ENCODE results near the gene IL17C. TPM values are rescaled to one million over a fixed set of nuclear protein-coding genes. Genes with fewer than 3 reads are reported as not detected.

IL17C gene
- total RNA-seq, 4 donors from 2014 or later: not detected

DNA sequence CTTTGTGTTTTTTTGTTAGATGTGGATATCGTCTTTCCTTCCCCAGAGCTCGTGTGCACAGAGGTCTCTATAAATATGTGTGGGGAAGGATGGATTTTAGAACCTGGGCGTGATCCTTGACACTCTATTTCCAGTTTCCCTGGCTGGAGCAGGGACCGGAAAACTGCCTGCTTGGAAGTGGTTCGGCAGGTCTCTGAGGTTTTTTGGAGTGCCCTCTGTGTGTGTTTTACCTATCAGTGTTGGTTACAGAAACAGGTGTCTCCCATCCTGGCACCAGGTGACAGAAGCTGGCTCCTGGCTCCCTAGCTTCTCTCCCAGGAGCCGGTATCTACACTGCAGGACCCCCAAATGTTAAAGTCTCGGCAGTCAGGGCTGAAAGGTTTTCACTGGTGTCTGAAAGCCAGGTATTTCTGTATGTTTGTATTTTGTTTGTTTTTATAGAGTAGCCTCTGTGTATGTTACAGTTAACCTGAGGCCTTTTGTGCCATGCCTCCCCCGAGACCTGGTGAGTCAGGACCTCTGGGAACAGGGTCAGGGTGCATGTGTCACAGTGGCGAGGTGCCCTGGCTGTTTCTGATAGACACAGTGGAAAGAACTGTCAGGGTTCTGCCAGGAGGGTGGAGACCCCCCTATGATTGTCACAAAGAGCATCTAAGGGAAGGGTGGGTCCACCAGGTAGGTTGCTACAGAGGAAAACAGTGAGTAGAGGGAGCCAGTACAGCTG, 36.9 kb upstream of the IL17C start:
- no peak for ATAC-seq
- H3K4me1 ChIP-seq: peaks cover 0 to 22% (median 0%) of the 10 kb centered on the region in 3 donors
- H3K27me3 ChIP-seq: no peaks in the 10 kb centered on the region
- no peak for TF ChIP-seq POLR2AphosphoS5 (IDR thresholded peaks at IDR 0.05)
- TF ChIP-seq, protein P1, sequence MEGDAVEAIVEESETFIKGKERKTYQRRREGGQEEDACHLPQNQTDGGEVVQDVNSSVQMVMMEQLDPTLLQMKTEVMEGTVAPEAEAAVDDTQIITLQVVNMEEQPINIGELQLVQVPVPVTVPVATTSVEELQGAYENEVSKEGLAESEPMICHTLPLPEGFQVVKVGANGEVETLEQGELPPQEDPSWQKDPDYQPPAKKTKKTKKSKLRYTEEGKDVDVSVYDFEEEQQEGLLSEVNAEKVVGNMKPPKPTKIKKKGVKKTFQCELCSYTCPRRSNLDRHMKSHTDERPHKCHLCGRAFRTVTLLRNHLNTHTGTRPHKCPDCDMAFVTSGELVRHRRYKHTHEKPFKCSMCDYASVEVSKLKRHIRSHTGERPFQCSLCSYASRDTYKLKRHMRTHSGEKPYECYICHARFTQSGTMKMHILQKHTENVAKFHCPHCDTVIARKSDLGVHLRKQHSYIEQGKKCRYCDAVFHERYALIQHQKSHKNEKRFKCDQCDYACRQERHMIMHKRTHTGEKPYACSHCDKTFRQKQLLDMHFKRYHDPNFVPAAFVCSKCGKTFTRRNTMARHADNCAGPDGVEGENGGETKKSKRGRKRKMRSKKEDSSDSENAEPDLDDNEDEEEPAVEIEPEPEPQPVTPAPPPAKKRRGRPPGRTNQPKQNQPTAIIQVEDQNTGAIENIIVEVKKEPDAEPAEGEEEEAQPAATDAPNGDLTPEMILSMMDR (IDR thresholded peaks at IDR 0.05): no peak
- no peak for TF ChIP-seq EP300 (IDR thresholded peaks at IDR 0.05)
- no peak for TF ChIP-seq POLR2A (IDR thresholded peaks at IDR 0.05)
- H3K9me3 ChIP-seq: no peaks in the 10 kb centered on the region
- H3K4me3 ChIP-seq: no peak overlapping the region
- H3K27ac ChIP-seq: no peak overlapping the region
- 75 to 77% methylated on average over 5 to 6 of the region's 9 CpGs for WGBS, 2 donors (ENCODE audit: low coverage in 1 of 2)
- H3K36me3 ChIP-seq: peaks cover 0 to 87% of the 10 kb centered on the region in 2 donors

DNA sequence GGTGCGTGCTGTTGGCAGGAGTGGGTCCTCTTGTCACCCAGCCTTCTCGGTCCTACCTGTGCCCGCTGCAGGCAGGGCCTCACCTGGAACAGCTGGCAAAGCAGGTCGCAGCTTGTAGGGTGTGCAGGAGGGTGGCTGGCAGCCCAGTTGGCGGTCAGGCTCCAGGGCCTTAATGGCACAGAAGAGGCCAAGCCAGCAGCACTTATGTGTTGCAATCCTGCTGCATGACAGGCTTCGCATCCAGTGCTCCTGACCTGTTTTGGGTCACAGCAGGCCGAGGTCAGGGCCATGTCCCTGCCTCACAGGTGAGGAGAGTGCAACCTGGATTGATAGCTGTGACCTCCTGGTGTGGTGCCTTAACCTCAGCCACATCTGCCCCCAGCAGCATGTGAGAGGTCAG, 36.3 kb upstream of the IL17C start:
- TF ChIP-seq POLR2AphosphoS5 (IDR thresholded peaks at IDR 0.05) (no peak), EP300 (IDR thresholded peaks at IDR 0.05) (no peak), POLR2A (IDR thresholded peaks at IDR 0.05) (no peak)
- TF ChIP-seq, protein P1 (IDR thresholded peaks at IDR 0.05): no peak
- 100% methylated on average over 1 to 2 of the region's 7 CpGs for WGBS, 2 donors (ENCODE audit: low coverage in 1 of 2)
- no peaks in the 10 kb centered on the region for H3K9me3 ChIP-seq
- H3K27me3 ChIP-seq: no peaks in the 10 kb centered on the region
- H3K36me3 ChIP-seq: peaks cover 0 to 93% of the 10 kb centered on the region in 2 donors
- ATAC-seq: no peak
- no peak overlapping the region for H3K27ac ChIP-seq
- no peak overlapping the region for H3K4me3 ChIP-seq
- peaks cover 0 to 22% (median 0%) of the 10 kb centered on the region in 3 donors for H3K4me1 ChIP-seq

DNA sequence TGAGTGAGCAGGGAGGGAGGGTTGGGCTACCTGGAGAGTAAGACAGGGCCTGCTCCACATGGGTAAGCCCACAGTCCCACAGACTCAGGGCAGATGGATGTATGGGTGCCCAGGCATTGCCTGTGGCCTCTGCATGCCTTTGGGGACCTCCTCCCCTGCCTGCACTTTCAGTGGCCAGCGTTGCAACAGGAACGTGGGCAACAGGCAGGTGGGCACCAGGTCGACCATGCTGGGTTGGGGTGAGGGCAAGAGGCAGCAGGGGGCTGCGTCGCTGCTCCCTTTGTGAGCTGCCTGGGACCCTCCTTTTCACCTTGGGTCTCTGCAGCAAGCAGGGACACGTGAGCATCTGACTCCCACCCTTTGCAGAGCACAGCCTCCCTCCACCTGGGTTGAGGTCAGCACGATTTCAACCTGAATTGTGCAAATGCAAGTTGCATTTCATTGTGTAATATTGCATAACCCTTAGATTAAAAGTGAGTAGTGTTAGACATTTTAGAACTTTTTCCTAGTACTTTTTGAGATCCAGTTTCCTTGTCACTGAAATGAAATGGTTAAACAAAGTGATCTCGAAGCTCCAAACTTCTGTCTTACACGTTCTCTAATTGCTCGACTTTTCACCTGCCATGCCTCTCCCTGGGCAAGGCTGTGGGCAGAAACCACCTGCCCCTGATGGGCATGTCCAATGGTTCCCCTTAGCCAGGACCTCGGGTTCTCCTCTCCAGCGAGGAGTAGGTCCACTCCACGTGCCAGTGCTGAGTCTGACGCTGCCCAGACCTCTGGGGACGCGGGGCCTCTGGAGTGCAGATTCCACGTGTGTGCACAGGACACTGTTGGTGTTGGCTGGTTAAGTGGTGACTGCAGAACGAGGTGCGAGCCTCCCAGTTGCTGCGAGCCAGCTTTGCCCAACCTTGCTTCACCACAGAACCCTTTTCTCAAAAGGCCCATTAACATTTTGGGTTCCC, 32.9 kb upstream of the IL17C start:
- 57 to 59% methylated on average over 4 to 11 of the region's 20 CpGs for WGBS, 2 donors (ENCODE audit: low coverage in 1 of 2)
- Histone ChIP-seq H3K36me3 (peaks cover 0 to 99% of the 10 kb centered on the region in 2 donors), H3K27ac (no peak overlapping the region), H3K4me3 (no peak overlapping the region), H3K9me3 (no peaks in the 10 kb centered on the region), H3K27me3 (no peaks in the 10 kb centered on the region), H3K4me1 (peaks cover 0 to 3% (median 0%) of the 10 kb centered on the region in 3 donors)
- TF ChIP-seq, protein P1 (IDR thresholded peaks at IDR 0.05): no peak
- TF ChIP-seq EP300 (IDR thresholded peaks at IDR 0.05) (no peak), POLR2AphosphoS5 (IDR thresholded peaks at IDR 0.05) (no peak), POLR2A (IDR thresholded peaks at IDR 0.05) (no peak)
- no peak for ATAC-seq

DNA sequence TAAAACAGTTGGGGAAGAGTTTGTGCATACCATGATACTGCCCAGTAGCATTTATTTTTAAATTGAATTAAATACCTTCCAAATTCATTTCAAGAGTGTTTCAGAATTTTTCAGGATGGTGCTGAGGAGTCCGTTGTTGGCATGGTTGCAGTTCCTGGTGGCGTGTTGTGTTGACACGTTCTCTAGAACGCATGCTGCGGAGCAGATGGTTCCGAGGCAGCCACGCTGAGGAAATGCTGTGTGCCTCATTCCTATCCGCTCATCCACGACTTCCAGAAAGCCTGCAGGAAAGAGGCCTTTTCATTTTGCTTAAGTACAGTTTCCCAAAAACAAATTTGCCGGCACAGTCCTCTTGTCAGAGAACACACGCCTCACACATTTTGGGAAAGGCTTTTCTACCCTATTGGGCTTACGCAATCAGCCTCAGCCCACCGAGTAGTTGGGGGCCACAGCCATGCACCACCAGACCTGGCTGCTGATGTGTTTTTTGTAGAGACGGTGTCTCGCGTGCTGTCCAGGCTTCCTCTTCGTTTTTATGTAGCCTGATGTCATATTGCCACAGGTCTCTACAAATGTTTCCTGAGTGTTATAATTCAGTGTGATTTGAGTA, 32.1 kb upstream of the IL17C start:
- Histone ChIP-seq H3K36me3 (peaks cover 0 to 99% of the 10 kb centered on the region in 2 donors), H3K9me3 (no peaks in the 10 kb centered on the region), H3K27me3 (no peaks in the 10 kb centered on the region), H3K27ac (no peak overlapping the region), H3K4me3 (no peak overlapping the region), H3K4me1 (no peaks in the 10 kb centered on the region)
- TF ChIP-seq, protein P1 (IDR thresholded peaks at IDR 0.05): no peak
- TF ChIP-seq POLR2A (IDR thresholded peaks at IDR 0.05) (no peak), POLR2AphosphoS5 (IDR thresholded peaks at IDR 0.05) (no peak), EP300 (IDR thresholded peaks at IDR 0.05) (no peak)
- WGBS, 2 donors (ENCODE audit: low coverage in 1 of 2): 83 to 89% methylated on average over 8 to 16 of the region's 17 CpGs
- ATAC-seq: no peak
